GM12892 (cell line): ENCODE measurements around the gene SRSF8.
A peak's percentile ranks its signal among the peaks of the same experiment; 100 is the strongest.
"Not testable (repeated sequence)": the region's sequence is repeated elsewhere in the genome, so short reads cannot be mapped to it uniquely, and the experiment has no call there.

Source experiments
- DNase-seq: peaks from one replicate; pipeline ENCODE4 v3.0.0; 2011; ENCODE audit not compliant: insufficient read length
- FAIRE-seq: peaks from 2 replicates; lab custom pipeline; 2011; peaks lifted over from hg19 to GRCh38; lab: Jason Lieb, UNC
- POLR2A ChIP-seq: IDR thresholded peaks from 2 replicates; pipeline ENCODE4 v1.6.1; 2011; ENCODE audit warnings: low read depth, low read length, control low read depth
- POLR2AphosphoS5 ChIP-seq: IDR thresholded peaks from 2 replicates; pipeline ENCODE4 v1.6.1; 2011; ENCODE audit warnings: low read depth, low read length, control low read depth
- TAF1 ChIP-seq: IDR thresholded peaks from 2 replicates; pipeline ENCODE4 v1.6.1; 2011; ENCODE audit warnings: low read depth, mild to moderate bottlenecking, control low read depth, low read length, borderline replicate concordance

The SRSF8 gene

DNA sequence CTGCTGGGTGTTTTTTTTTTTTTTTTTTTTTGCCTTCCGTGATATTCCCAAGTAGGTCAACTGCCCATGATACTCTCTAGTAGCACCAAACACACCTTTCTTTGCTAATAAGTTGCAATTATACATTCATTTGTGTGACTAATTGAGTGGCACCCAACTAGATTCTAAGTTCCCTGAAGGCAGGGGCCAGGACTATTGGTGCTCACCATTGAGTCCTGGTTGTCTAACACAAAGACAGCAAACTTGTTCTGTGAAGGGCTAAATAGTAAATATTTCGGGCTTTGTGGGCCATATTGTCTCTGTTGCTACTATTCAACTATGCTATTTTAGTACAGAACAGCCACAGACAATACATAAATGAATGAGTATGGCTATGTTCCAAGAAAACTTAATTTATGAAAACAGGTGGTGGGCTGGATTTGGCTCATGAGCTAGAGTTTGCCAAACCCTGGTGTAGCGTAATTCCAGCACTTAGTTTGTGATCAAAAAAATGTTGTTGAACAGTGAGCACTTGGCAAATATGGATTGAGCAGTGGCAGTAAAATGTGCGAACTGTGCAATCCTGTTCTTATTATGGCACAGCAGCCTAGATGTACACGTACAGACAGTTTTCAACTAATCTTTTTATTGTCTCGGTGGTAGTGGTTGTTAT is 34.3 kb downstream of the SRSF8 start:
- FAIRE-seq (no peak), DNase-seq (no peak)
- TF ChIP-seq TAF1 (no peak), POLR2AphosphoS5 (no peak), POLR2A (no peak)

GRCh38 chr11:95101935-95102334 is 35.2 kb downstream of the SRSF8 start:
- FAIRE-seq (no peak), DNase-seq (no peak)
- TF ChIP-seq POLR2AphosphoS5 (no peak), TAF1 (no peak), POLR2A (no peak)

GRCh38 chr11:95102733-95103132 is 36.0 kb downstream of the SRSF8 start:
- no peak for DNase-seq

GRCh38 chr11:95103701-95104100 is 37.0 kb downstream of the SRSF8 start:
- TF ChIP-seq TAF1 (no peak), POLR2A (no peak), POLR2AphosphoS5 (no peak)
- FAIRE-seq: no peak

More at GRCh38 chr11:95102733-95103132, 36.0 kb downstream of the SRSF8 start:
- FAIRE-seq: peak; percentile 44
- no peak for TF ChIP-seq TAF1
- no peak for TF ChIP-seq POLR2A
- TF ChIP-seq POLR2AphosphoS5: no peak

GRCh38 chr11:95104121-95104830 is 37.6 kb downstream of the SRSF8 start:
- TF ChIP-seq POLR2A: no peak
- no peak for TF ChIP-seq POLR2AphosphoS5
- no peak for TF ChIP-seq TAF1
- DNase-seq (no peak), FAIRE-seq (no peak)

More at GRCh38 chr11:95103701-95104100, 37.0 kb downstream of the SRSF8 start:
- no peak for DNase-seq

DNA sequence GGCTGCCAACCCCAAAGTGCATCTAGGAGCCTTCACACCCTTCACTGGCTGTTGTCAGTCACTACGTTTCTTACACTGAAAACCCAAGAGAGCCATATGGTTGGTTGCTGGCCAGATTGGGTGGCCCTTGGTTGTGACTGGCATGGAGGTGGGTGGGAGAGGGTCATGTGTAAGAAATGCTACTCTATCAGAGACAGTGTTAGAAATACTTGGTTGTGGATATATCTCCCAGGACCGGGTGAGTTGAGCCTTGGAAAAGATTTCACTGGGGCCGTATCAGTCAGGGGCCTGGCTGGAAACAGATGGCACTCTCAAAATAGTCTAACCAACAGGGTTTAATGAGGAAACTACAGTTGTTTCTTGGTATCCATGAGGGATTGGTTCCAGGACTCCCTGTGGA is 38.1 kb downstream of the SRSF8 start:
- FAIRE-seq: no peak
- TF ChIP-seq POLR2A (no peak), TAF1 (no peak), POLR2AphosphoS5 (no peak)
- DNase-seq: no peak

DNA sequence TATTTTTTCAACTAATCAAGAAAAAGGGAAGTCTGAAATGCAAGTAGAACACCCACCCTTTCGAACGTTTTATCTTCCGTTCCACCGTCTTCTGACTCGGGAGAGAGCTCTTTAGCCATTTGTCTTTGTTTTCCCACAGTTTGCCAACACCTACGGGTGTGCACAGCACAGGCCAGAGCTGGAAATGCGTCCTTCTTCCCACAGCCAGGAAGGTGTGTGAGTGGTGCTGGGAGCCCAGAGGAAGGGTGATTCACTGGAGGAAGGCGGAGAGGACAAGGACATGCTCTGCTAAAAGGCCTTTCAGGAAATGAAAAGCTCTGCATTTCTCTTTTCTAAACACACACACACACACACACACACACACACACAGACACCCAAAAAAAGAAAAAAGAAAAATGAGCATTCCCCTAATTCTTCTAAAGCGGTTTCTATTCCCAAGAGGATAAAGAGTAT is 41.5 kb downstream of the SRSF8 start:
- no peak for DNase-seq

GRCh38 chr11:95108671-95109551 is 42.2 kb downstream of the SRSF8 start:
- TF ChIP-seq POLR2AphosphoS5: no peak
- TF ChIP-seq TAF1: no peak
- no peak for TF ChIP-seq POLR2A
- DNase-seq (no peak), FAIRE-seq (no peak)

More for the DNA sequence above, 41.5 kb downstream of the SRSF8 start:
- TF ChIP-seq TAF1: no peak
- TF ChIP-seq POLR2A: no peak
- no peak for TF ChIP-seq POLR2AphosphoS5
- FAIRE-seq: peak; percentile 33

DNA sequence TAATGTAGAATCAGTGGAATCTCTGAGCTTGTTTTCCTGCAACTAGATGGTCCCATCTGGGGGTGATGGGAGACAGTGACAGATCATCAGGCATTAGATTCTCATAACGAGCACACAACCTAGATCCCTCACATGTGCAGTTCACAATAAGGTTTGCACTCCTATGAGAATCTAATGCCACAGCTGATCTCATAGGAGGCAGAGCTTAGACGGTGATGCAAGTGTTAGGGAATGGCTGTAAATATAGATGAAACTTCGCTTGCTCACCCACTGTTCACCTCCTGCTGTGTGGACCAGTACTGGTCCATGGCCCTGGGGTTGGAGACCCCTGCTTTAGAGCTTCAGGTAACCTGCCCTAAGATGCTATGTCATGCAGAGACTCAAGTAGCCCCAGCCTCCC is 44.8 kb downstream of the SRSF8 start:
- FAIRE-seq, DNase-seq: not testable (repeated sequence)

GRCh38 chr11:95111923-95112540 is 45.3 kb downstream of the SRSF8 start:
- no peak for FAIRE-seq
- no peak for DNase-seq
- TF ChIP-seq TAF1 (no peak), POLR2AphosphoS5 (no peak), POLR2A (no peak)

GRCh38 chr11:95115597-95115996 is 48.9 kb downstream of the SRSF8 start:
- no peak for FAIRE-seq
- no peak for TF ChIP-seq POLR2A
- TF ChIP-seq TAF1: no peak
- TF ChIP-seq POLR2AphosphoS5: no peak
- no peak for DNase-seq
